NOMO-1 treated with dmso at 0.1 percent for 144 hours (cell line): ENCODE results near the gene DYSF.

Source experiments
- DNase-seq: peaks from one replicate; lab custom pipeline; 2025; ENCODE audit not compliant: unreplicated experiment; lab: John Stamatoyannopoulos, UW

The DYSF gene

DNA sequence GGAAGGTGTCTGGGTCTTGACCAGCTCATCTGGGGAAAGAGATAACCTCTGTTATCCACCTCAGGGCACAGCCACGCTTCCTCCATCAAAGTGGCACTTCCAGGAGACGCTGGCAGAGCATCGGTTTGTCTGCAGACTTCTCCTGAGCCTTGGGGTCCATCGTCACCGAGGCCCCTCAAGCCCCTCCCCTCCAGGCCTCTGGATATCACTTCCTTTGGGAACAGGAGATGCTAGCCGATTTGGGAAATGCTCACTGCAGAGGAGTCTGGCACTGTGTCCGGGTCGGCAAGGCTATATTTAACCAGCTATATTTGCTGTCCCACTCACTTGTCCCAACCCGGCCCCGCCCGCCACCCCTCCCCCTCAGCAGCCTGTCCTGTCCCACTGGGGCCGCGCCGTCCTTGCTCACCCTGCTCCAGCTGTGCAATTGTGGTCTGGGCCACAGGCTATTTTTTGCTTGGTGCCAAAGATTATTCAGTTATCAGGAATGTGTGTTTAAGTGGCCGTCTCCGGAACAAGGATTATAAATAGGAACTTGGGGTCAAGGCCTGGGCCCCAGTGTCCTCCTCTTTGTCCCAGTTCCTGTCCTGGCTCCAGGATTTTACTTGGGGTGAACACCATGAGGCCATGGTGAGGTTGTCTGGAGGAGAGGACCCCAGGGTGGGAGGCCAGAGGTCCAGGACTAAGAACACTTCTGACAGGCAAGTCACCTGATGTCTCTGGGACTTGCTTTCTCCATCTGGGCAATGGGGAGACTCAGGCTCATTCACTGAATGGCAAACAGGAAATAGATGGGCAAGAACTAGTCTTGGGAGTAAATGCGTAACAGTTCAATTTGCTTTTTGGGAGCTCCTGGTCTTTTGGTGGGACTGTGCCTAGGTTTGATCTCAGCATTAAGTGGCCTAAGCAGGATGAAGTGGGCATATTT, 263.6 kb downstream of the DYSF start:
- no peak for DNase-seq

DNA sequence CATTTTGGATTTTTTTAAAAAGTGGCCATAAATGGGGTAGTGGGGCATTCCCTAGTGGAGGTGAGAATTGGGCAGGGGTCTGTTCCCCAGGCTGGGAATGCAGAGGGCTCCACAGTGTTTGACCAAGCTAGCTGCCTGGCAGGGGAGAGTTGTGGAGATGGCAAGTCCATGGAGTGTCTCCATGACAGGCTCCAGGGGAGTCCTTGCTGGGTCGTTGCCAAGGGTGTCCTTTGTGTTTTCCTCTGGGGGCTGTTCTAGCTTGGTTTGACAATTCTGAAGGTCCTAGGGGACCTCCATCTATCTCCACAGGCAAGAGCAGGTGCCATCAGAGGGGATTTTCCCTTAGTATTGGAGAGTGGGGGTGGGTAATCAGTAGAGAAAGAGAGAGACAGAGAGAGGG, 265.3 kb downstream of the DYSF start:
- DNase-seq = no peak

DNA sequence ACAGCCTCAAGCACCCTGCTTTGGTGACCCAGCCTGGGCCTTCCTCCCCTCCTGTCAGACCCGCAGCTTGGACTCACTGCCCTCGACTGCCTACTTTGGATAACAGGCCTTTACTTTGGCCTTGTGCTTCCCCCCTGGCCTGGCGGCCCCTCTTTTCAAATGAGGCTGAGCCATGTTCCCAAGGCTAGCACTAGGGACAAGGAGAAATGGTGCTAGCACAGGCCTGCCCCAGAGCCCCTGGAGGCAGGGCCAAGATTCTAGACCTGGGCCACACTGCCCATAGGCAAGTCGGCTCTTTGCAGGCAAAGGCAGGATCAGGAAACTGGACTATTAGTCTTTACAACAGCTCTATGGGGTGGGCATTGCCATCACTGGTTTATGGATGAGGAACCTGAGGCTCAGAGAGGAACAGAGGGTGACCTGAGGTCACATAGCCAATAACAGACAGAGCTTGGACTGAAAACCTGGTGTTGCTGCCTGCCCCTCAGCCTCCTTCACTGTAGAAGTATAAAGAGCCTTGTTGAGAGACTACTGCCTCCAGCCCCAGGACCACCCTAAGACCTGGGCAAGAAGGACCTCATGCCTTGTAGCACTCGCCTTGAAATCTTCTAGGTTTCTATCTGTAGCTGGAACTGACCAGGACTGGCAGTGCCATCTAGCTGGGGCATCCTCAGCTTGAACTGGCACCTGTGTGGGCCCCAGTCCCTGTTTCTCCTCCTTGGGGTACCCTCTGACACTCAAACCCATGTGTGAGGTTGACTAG, 266.3 kb downstream of the DYSF start:
- DNase-seq = no peak

DNA sequence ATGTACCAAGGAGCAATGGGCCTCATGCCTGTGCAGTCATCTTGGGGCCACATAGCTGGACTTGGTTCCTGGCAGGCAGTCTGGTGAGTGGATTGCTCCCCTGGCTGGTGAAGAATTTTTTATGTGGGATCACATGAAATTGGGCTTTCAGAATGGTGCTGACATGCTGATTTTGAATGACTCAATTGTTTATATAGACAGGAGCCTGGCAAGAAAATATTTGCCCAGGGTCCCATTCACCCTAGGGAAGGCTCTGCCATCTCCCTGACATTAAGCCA, 266.9 kb downstream of the DYSF start:
- DNase-seq = no peak

DNA sequence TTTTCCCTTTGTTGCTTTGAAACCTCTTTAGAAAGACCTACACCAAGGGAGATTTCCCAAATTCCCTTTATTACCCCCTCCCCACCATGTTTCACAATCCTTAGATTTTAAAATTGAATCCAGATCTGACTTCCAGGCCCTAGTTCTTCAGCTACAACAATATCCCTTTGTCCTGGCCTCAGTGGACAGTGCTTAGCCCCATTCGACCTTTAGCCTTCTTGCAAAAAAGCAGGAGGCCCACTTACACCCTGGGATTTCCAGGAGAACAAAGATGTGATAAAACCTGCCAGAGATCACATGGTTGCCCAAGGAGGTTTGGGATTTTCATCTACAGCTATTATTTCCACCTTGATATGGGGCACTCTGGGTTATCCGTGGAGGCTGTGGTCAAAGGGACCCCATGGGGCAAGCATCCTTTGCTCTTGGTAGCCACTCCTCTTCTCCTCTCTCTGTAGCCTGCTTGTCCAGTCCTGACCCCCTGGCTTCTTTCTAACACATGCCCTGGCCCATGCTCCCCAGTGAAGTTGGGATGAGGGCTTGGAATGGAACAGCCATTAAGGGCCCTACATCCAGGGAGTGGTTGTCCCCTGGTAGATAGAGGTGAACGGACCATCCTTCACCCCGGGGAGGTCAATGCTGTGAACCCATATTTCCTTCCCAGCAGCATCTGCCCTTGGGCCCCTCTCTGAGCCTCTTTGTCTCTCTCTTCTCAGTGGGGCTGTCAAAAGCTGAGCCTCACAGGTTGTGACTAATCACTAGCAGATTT, 267.4 kb downstream of the DYSF start:
- DNase-seq = no peak

DNA sequence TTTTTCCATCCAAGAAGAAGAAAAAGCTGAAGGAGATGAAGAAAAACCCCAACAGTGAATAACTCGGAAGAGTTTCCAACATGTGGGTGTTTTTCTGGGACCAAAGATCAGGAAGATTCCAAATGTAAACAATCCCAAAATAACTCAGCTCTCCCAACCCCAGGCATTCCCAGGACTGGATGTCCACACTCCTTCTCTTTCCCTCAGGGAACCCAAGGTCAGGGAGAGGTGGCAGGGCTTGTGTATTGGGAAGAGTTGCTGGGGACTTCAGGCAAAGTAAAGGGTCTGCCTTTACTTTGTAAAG, 268.0 kb downstream of the DYSF start:
- no peak for DNase-seq

DNA sequence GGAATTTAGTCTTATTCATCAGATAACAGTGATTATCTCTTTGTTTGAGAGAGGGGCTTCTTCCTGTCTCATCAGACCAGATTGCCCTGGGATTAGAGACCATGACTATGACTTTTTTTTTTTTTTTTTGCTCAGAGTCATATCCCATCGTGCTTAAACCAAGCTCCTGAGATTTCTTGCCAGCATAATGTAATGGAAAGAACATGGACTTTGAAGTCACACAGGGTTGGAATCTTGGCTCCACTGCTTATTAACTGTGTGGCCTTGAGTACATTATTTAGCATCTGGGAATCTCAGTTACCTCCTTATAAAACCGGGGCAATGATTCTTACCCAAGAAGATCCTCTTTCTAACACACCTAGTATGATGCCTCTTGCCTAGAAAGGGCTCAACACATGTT, 268.3 kb downstream of the DYSF start:
- no peak for DNase-seq

DNA sequence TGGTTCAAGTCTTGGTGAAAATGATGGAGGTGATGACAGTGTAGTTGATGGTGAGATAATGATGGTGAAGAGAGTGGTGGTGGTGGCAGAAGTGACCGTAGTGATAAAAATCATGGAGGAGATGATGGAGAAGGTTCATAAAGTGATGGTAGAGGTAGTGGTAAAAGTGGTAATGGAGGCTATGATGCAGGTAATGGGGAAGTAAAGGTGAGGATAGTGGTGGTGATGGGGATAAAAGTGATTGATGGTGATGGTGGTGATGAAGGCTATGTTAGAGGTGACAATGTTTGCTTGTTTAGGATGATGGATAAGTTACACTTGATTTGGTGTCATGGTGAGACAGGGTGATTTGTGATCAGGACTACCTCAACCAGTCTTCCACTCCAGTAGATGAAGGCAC, 268.9 kb downstream of the DYSF start:
- DNase-seq = no peak

DNA sequence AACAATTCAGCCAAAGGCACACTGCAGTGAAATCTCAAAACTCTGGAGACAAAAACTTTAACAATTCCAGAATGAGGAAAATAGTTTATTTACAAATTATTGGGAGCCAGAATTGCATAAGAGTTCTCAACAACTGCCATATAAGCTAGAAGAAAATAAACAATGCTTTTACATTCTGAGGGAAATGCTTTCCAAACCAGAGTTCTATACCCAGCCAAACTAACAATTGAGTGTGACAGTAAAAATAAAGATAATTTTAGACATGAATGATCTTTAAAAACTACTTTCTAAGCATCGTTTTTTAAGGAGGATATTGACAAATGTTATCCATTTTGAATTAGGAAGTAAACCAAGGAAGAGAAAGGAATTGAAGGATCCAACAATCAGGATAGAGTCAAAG, 271.4 kb downstream of the DYSF start:
- no peak for DNase-seq

DNA sequence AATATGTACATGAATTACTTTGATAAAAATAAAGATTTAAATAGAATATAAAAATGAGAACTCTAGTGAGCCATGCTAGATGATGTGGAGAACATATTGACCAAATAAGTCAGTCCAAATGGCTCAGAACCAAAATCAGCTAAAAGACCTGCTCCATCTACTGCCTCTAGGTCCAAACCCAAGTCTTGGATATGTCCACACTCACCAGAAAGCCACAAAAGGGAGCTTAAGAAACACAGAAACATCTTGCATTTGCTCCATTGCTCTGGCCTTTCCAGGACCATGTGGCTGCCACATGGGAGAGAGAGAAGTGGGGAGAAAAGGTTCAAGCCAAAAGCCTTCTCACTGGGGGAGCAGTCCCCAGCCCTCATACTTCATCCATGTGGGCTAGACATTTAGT, 272.5 kb downstream of the DYSF start:
- DNase-seq = no peak

DNA sequence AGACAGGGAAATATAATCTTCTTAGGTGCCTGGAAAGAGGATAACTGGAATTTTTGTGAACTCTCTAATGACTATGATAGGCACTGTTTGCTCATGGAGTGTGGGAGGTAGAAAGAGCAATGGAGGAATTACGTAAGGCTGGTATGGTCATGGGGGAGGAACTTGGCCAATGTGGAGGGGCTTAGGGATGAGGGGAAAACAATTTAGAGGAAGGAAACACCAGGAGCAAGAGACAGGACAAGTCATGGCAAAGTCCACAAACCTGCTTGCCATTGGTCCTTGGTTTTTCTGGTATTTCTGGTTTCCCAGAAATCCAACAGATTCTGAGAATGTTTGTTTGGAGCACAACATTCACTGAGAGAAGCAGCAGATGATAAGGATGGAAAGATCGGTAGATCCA, 274.2 kb downstream of the DYSF start:
- no peak for DNase-seq

DNA sequence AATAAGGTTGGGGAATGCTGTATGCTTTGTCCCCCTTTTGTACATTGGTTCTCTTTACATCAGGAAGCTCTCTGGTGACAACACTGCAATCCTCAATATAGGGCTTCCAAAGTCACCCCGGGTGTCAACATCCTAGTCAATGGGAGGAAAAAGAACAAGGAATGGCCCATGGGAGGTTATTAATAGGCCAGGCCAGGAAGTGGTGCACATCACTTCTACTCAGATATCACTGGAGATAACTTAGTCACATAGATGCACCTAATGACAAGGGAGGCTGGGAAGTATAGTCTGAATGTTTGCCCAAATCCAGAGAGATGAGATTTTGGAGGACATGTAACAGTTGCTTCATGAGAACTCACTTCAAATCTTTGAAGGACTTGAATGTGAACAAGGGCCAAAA, 274.7 kb downstream of the DYSF start:
- no peak for DNase-seq

DNA sequence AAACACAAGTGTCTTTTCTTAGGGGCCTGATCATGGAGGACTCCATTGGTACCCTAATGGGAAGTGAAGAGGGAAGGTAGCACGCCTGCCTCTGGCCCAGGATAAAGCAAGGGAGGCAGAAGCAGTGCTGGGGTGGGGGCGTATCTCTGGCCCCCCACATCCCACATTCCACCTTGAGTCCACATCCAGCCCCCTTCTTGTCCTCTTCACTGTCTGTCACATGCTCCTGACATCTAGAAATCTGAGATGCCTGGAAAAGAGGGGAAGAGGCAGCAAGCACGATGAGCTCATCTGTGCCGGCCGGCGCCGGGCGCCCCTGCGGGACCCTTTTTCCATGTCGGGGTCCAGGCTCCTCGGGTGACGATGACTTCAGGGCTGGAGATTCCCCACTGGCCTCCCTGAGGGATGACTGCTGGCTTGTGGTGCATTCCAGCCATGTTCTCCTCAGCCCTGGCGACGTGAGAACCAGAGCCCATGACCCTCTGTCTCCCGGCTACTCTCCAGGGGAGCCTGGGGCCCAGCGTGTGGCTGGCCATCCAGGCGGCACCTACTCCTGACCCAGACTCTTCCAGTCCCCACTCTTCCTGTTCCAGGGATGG, 277.5 kb downstream of the DYSF start:
- no peak for DNase-seq

DNA sequence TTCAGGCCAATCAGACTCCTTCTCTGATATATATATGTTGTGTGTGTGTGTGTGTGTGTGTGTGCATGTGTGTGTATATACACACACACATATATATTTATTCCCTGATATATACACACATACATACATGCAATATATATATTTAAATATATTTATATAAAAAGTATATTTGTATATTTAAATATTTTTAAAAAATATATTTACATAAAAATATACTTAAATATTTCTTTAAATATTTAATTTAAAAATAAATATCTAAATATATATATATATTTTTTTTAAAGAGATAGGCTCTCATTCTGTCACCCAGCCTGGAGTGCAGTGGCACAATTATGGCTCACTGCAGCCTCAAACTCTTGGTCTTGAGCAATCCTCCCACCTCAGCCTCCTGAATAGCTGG, 281.3 kb downstream of the DYSF start:
- DNase-seq = no peak

DNA sequence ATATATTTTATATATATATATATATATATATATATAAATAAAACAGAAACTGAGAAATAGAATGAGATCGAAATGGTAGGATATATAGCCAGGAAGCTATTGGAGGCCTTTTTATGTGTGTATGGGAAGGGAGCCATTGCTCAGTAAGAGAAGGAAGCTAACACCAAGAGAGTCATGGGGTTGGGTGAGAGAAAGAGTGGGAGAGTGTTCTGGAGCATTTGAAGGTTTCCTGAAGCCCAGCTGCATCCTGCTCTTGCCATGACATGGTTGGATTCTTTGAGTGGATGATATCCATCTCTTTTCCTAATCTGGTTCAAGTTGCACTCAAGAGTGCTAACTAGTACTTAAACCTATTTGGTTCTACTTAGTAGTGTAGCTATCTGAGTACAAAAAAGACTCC, 282.3 kb downstream of the DYSF start:
- DNase-seq = no peak
